B cell (primary cell): Measurements from ENCODE around the gene RASA3. TPM values are rescaled to one million over a fixed set of nuclear protein-coding genes. Genes with fewer than 3 reads are reported as not detected.
"Not testable (repeated sequence)": the region's sequence is repeated elsewhere in the genome, so short reads cannot be mapped to it uniquely, and the experiment has no call there.

Experiments
- ATAC-seq: fragments of 200-7000 bp; cut with Tn5 transposase; one replicate; pipeline ENCODE4 v1.10.0; 2021; ENCODE audit warnings: low read depth, mild to moderate bottlenecking, moderate number of reproducible peaks, moderate library complexity
- CTCF ChIA-PET: fragments of 350-600 bp; sonication (Branson Sonifier 250); formaldehyde crosslinking; loops from one replicate; lab custom pipeline; 2021; ENCODE audit warnings: antibody characterized with exemption, inconsistent platforms; lab: Charles Lee
- POLR2A ChIA-PET: fragments of 350-600 bp; sonication (Branson Sonifier 250); formaldehyde crosslinking; loops from one replicate; lab custom pipeline; 2021; ENCODE audit warnings: antibody characterized with exemption; lab: Charles Lee
- DNase-seq: peaks from one replicate; pipeline ENCODE4 v3.0.0; 2013
- H2AFZ ChIP-seq: 2 replicates; pipeline ENCODE4 v1.6.1; 2012; ENCODE audit warnings: mild to moderate bottlenecking, low read depth, low read length; ENCODE audit not compliant: insufficient read depth, poor library complexity, severe bottlenecking
- H3K27ac ChIP-seq, 2 donors: 1 replicate in 1 of 2; 2 replicates in 1 of 2; pipeline ENCODE4 v1.5.1; 2012 to 2013; ENCODE audit warnings: low read length in 2 of 2, mild to moderate bottlenecking in 2 of 2, moderate library complexity in 1 of 2
- H3K27me3 ChIP-seq, 4 experiments: fragments of 200-600 bp in 1 of 4; sonication (generic) in 1 of 4; replicated peaks in 1 of 4; 1 replicate in 2 of 4; 2 replicates in 2 of 4; pipeline versions ENCODE4 v1.6.1 to v1.7.0; 2013 to 2016; ENCODE audit warnings: low read length in 3 of 4, mild to moderate bottlenecking in 2 of 4, mixed read lengths in 1 of 4, moderate library complexity in 1 of 4; ENCODE audit not compliant: insufficient read depth in 4 of 4, control insufficient read depth in 3 of 4; ENCODE audit errors: control extremely low read depth in 1 of 4
- H3K36me3 ChIP-seq, 2 experiments: replicated peaks in 1 of 2; 1 replicate in 1 of 2; 2 replicates in 1 of 2; pipeline versions ENCODE4 v1.6.1 to v1.7.1; 2013; ENCODE audit warnings: low read length in 1 of 2; ENCODE audit not compliant: insufficient read depth in 2 of 2, control insufficient read depth in 1 of 2; ENCODE audit errors: control extremely low read depth in 1 of 2, extremely low read depth in 1 of 2
- H3K4me1 ChIP-seq, 2 donors: fragments of 200-600 bp in 1 of 2; sonication (generic) in 1 of 2; 1 replicate in 1 of 2; 2 replicates in 1 of 2; pipeline versions ENCODE4 v1.5.1 to v1.6.1; 2013 to 2017; ENCODE audit warnings: low read length in 2 of 2; ENCODE audit not compliant: control insufficient read depth in 2 of 2, insufficient read depth in 2 of 2
- H3K4me2 ChIP-seq: replicated peaks from 2 replicates; pipeline ENCODE3; 2012; ENCODE audit warnings: mild to moderate bottlenecking, low read depth, low read length; ENCODE audit not compliant: poor library complexity, severe bottlenecking
- H3K4me3 ChIP-seq, 5 experiments: fragments of 200-600 bp in 1 of 5; sonication (generic) in 1 of 5; 1 replicate in 3 of 5; 2 replicates in 2 of 5; pipeline versions ENCODE4 v1.5.1 to v1.7.0; 2011 to 2016; ENCODE audit warnings: low read length in 4 of 5, mild to moderate bottlenecking in 4 of 5, low read depth in 2 of 5, control low read depth in 1 of 5, moderate library complexity in 1 of 5; ENCODE audit not compliant: insufficient read depth in 1 of 5; ENCODE audit errors: control extremely low read depth in 1 of 5, extremely low read depth in 1 of 5
- H3K79me2 ChIP-seq: fragments of 200-600 bp; sonication (generic); one replicate; pipeline ENCODE4 v1.6.0; 2016; ENCODE audit warnings: low read length; ENCODE audit not compliant: control insufficient read depth, insufficient read depth
- H3K9ac ChIP-seq: fragments of 200-600 bp; sonication (generic); 2 replicates; pipeline ENCODE4 v1.6.1; 2017; ENCODE audit warnings: mild to moderate bottlenecking, low read length, moderate library complexity
- H3K9me3 ChIP-seq, 3 donors: one replicate each; pipeline versions ENCODE4 v1.6.1 to v1.7.1; 2013; ENCODE audit warnings: low read length in 2 of 3; ENCODE audit not compliant: control insufficient read depth in 2 of 3, insufficient read depth in 1 of 3; ENCODE audit errors: control extremely low read depth in 1 of 3
- H4K20me1 ChIP-seq: 2 replicates; pipeline ENCODE4 v1.6.0; 2012; ENCODE audit warnings: mild to moderate bottlenecking, low read length; ENCODE audit not compliant: insufficient read depth, control insufficient read depth, poor library complexity, severe bottlenecking
- H3K27ac Mint-ChIP-seq: one replicate; pipeline ENCODE4 v1.8.0; 2021; ENCODE audit warnings: mixed read lengths
- H3K27me3 Mint-ChIP-seq: one replicate; pipeline ENCODE4 v1.8.0; 2021; ENCODE audit warnings: mixed read lengths
- H3K4me1 Mint-ChIP-seq: one replicate; pipeline ENCODE4 v1.8.0; 2021; ENCODE audit warnings: mixed read lengths
- H3K4me3 Mint-ChIP-seq: one replicate; pipeline ENCODE4 v1.8.0; 2021; ENCODE audit warnings: mixed read lengths
- H3K9me3 Mint-ChIP-seq: one replicate; pipeline ENCODE4 v1.8.0; 2022; ENCODE audit warnings: mixed read lengths; ENCODE audit not compliant: insufficient read depth
- EZH2 ChIP-seq: IDR thresholded peaks from 2 replicates; pipeline ENCODE4 v1.6.1; 2012; ENCODE audit warnings: borderline replicate concordance, low read depth, mild to moderate bottlenecking, moderate library complexity, low read length; ENCODE audit not compliant: insufficient read depth, poor library complexity, severe bottlenecking
- WGBS: methylation state at CpG from one replicate; pipeline ENCODE4 v1.1.5; 2013; ENCODE audit warnings: missing lambda C conversion rate; ENCODE audit not compliant: insufficient coverage; 5-methylcytosine and 5-hydroxymethylcytosine counted together
- intact Hi-C: fragments of 100-400 bp; cut with micrococcal nuclease; formaldehyde crosslinking; loops from one replicate; pipeline ENCODE4 v1.10.0; 2022
- polyA plus RNA-seq: library from polyadenylated mRNA; depleted of rRNA; stranded (reverse); fragments of >200 nt; gene quantifications from 2 replicates; pipeline ENCODE4 v1.2.3, GENCODE V29; 2012
- total RNA-seq, 2 donors: library from RNA; stranded (reverse); fragments of 120-200 nt in 1 of 2; gene quantifications; 1 replicate in 1 of 2; 2 replicates in 1 of 2; pipeline versions ENCODE4 v1.2.3 to v1.2.4, GENCODE V29; 2013 to 2022
- TF ChIP-seq, protein P1 (sequence below): fragments of 200-600 bp; IDR thresholded peaks from one replicate; pipeline ENCODE4 v1.8.0; 2022; ENCODE audit warnings: antibody characterized with exemption, mild to moderate bottlenecking

RASA3 gene
- total and polyA plus RNA-seq, 2 donors (not counting 1 experiment from before 2014, with no cell fraction given) = 54.2 to 87.4 TPM

DNA sequence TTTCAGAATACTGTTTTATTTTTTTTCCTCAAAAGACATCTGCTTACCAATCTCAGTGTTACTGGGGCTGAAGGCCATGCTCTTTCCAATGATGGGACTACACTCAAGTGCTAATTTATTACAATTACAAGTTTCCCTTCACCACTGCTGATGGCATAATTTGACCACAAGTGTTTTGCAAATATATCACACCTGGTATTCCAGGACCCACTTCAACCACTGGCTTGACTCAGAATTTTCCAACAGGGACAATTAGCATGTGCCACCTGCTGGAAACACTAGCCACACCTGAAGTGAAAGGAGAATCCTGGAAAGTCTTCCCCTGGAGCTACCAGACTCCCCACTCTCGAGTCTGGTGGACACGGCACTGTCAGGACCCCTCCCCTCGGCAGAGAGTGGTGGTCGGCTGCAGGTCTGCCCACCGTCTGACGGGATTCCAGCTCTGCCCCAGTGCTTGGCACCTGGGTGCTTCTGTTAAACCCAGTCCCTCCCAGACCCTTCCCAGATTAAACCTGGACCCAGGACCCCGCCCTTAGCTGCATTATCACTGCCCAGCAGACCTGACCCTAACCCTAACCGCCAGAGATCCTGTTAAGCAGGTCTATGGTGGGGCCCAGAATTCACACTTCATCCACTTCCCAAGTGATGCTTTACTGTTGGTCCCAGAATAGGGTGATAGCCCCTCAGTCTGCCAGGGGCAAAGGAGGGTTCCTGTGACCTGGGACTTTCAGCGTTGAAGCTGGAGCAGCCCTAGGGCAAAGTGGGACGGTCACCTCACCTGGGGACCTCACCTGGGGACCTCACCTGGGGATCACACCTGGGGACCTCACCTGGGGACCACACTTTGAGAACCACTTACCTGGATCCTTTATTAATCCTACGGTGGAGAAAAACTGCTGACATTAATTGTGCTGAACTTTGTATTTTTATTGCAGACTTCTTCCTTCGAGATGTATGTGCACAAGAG is 17.6 kb upstream of the RASA3 start:
- Histone ChIP-seq H3K9ac (no peak overlapping the region), H4K20me1 (no peaks in the 10 kb centered on the region), H3K4me3 (no peak overlapping the region), H3K4me2 (no peak overlapping the region), H2AFZ (no peak overlapping the region), H3K4me1 (peaks cover 54 to 66% of the 10 kb centered on the region in 2 donors), H3K79me2 (peaks cover 12% of the 10 kb centered on the region), H3K36me3 (no peaks in the 10 kb centered on the region), H3K27ac (no peak overlapping the region), H3K9me3 (no peaks in the 10 kb centered on the region), H3K27me3 (no peaks in the 10 kb centered on the region)
- H3K27ac Mint-ChIP-seq = peak overlapping the region; percentile 10
- ATAC-seq = no peak
- no peak for DNase-seq
- H3K4me1 Mint-ChIP-seq = peaks cover 36% of the 10 kb centered on the region
- no peak overlapping the region for H3K4me3 Mint-ChIP-seq
- ChIA-PET POLR2A (no interaction called here), CTCF (no interaction called here)
- TF ChIP-seq, protein P1, sequence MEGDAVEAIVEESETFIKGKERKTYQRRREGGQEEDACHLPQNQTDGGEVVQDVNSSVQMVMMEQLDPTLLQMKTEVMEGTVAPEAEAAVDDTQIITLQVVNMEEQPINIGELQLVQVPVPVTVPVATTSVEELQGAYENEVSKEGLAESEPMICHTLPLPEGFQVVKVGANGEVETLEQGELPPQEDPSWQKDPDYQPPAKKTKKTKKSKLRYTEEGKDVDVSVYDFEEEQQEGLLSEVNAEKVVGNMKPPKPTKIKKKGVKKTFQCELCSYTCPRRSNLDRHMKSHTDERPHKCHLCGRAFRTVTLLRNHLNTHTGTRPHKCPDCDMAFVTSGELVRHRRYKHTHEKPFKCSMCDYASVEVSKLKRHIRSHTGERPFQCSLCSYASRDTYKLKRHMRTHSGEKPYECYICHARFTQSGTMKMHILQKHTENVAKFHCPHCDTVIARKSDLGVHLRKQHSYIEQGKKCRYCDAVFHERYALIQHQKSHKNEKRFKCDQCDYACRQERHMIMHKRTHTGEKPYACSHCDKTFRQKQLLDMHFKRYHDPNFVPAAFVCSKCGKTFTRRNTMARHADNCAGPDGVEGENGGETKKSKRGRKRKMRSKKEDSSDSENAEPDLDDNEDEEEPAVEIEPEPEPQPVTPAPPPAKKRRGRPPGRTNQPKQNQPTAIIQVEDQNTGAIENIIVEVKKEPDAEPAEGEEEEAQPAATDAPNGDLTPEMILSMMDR = no peak
- no peak for TF ChIP-seq EZH2
- intact Hi-C loops = no loop called here
- WGBS = 91% methylated on average over 10 of the region's 12 CpGs
- H3K9me3 Mint-ChIP-seq = no peaks in the 10 kb centered on the region
- peaks cover 13% of the 10 kb centered on the region for H3K27me3 Mint-ChIP-seq

DNA sequence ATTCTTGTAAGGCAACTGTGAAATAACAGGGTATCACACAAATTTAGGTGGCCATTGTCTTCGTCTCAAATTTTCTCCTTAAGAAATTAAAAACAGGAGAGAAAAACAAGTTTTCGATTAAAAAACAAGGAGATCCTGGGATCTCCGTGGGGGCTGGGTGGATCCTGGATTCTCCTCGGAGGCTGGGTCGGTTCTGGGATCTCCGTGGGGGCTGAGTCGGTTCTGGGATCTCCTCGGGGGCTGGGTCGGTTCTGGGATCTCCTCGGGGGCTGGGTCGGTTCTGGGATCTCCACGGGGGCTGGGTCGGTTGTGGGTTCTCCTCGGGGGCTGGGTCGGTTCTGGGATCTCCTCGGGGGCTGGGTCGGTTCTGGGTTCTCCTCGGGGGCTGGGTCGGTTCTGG is 16.5 kb upstream of the RASA3 start:
- peak overlapping the region; percentile 64 for H3K4me3 Mint-ChIP-seq
- ChIA-PET POLR2A (interaction anchor here (0.9 to 1.3 kb wide), 3 partner anchors 13 to 100 kb away, joined by 3 to 5 read pairs (median 4); no protein-coding TSS in a partner anchor), CTCF (interaction anchor here (1.1 to 1.4 kb wide), 4 partner anchors 8 to 77 kb away, joined by 3 to 7 read pairs (median 4); no protein-coding TSS in a partner anchor)
- Histone ChIP-seq H2AFZ (peak overlapping the region; percentile 57), H3K27ac (peak overlapping the region in 1 of 2 donors; percentile 4), H3K4me2 (peak overlapping the region; percentile 68), H3K9ac (peak overlapping the region; percentile 34), H3K4me3 (peak overlapping the region in 1 of 5 experiments; percentile 18), H3K4me1 (peaks cover 58 to 69% of the 10 kb centered on the region in 2 donors), H3K79me2 (peaks cover 12% of the 10 kb centered on the region)
- intact Hi-C loops, DNase-seq, H3K9me3 ChIP-seq, H3K9me3 Mint-ChIP-seq, H3K36me3 ChIP-seq, H3K27me3 Mint-ChIP-seq, H3K27me3 ChIP-seq, H4K20me1 ChIP-seq, ATAC-seq: not testable (repeated sequence)
- peaks cover 28% of the 10 kb centered on the region for H3K4me1 Mint-ChIP-seq
- WGBS = 93% methylated on average over 17 of the region's 19 CpGs
- peak overlapping the region; percentile 83 for H3K27ac Mint-ChIP-seq
